ENCODE measurements around the gene SF3A2.
"Not testable (repeated sequence)": the region's sequence is repeated elsewhere in the genome, so short reads cannot be mapped to it uniquely, and the experiment has no call there.

The SF3A2 gene

DNA sequence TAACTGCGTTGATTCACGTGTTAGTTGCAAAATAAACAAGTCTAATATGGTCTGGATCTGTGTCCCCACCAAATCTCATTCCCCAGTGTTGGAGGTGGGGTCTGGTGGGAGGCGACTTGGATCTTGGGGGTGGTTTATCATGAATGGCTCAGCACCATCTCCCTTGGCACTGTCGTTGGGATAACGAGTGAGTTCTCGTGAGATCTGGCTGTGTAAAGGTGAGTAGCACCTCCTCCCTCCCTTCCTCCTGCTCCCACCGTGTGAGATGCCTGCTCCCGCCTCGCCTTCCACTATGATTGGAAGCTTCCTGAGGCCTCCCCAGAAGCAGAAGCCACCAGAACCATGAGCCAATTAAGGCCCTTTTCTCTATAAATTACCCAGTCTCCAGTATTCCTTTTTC, 40.5 kb downstream of the SF3A2 start:
- no peak for DNase-seq

GRCh38 chr19:2278459-2279158, 42.0 kb downstream of the SF3A2 start:
- no peak for DNase-seq

- no peak for DNase-seq
Measured at GRCh38 chr19:2280633-2281264, 44.1 kb downstream of the SF3A2 start.

DNA sequence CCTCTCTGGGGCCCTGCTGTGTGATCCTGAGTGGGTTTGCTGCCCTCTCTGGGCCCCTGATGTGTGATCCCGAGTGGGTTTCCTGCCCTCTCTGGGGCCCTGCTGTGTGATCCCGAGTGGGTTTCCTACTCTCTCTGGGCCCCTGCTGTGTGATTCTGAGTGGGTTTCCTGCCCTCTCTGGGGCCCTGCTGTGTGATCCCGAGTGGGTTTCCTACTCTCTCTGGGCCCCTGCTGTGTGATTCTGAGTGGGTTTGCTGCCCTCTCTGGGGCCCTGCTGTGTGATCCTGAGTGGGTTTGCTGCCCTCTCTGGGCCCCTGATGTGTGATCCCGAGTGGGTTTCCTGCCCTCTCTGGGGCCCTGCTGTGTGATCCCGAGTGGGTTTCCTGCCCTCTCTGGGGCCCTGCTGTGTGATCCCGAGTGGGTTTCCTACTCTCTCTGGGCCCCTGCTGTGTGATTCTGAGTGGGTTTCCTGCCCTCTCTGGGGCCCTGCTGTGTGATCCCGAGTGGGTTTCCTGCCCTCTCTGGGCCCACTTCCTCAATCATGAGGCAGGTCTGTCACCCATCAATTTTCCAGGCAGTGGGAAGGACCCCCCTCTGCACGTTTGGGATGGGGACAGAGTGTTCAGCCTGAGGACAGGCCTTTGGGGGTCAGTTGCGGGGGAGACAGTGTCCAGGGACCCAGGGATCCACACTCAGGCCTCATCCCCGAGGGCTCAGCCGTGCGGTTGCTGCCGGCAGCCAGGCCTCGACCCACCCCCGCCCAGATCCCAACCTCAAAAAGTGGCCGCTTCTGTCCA, 44.8 kb downstream of the SF3A2 start:
- DNase-seq = not testable (repeated sequence)

DNA sequence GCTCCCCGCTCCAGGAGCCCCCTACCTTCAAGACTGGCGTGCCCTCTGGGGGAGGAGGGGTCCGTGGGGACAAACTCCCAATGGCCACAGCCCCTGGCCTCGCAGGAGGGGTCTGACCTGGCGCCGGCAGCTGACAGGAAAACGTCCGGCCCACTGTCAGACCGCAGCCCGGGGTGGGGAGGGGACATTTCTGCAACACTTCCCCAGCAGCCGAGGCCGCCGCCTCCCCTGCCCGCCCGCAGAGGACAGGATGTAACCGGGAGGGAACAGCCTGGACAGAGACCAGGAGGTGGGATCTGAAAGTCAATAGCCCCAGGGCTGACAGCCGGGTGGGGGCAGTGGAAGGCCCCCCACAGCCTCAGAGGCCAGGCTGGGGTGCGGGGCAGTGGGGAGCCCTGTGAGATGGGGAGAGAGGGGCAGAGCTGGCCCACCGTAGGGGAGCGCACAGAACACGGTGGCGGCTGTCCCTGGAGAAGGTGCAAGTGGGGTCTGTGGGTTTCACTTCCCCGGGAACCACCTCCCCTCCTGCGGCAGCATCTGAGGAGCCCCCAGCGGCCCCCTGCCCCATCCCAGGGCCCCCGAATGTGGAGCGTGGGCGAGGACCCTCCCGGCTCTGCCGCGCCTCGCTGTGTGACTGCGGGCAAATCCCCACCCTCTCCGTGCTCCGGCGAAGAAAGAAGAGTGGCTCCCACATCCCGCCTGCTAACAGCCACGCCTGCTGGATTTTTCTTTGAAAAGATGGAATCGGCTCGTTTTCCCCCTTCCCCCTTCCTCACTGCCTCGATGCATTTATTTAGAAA, 45.6 kb downstream of the SF3A2 start, which contains the start of gene PEAK3:
TSS of gene PEAK3 (minus strand) at position 114 of the 800 bp plus-strand sequence. CDS start 1,244 bp downstream, outside the sequence.
- DNase-seq = peak; percentile 40

GRCh38 chr19:2282862-2283237, 46.2 kb downstream of the SF3A2 start:
- DNase-seq = no peak

GRCh38 chr19:2283835-2284507, 47.3 kb downstream of the SF3A2 start:
- DNase-seq = no peak

- DNase-seq = no peak
Measured at GRCh38 chr19:2286402-2287140, 49.9 kb downstream of the SF3A2 start.

DNA sequence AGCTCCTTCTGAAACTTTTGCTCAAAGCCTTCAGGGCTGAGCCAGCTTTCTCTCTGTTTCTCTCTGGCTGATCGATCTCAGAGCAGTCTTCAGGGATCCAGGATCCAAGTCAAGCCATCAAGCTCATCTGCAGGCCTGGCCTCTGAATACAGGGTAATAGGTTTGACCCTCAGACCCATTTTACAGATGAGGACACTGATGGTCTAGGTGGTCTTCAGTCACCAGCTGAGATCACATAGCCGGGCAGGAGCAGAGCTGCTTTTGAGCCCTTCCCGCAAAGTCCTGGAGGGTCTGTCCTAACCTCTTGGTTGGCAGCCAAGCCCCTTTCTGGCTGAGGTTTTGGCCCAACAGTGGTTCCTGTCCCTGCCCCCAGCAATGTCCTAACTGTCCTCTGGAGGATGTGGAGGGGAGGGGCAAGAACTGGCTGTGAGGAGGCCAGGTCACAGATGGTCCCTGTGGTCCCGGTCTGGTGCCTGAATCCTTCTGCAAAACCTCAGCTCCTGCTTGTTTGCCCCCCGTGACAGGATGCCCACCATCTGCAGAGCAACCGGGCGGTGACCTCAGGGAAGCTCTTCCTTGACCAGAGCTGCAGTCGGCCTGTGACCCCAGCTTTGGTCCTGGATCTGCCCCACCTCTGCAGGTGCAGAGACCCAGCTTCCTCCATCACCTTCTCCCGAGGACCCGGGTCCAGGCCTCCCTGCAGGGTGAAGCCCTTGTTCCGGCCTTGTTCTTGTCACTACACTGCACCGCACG, 51.1 kb downstream of the SF3A2 start:
- DNase-seq = no peak

DNA sequence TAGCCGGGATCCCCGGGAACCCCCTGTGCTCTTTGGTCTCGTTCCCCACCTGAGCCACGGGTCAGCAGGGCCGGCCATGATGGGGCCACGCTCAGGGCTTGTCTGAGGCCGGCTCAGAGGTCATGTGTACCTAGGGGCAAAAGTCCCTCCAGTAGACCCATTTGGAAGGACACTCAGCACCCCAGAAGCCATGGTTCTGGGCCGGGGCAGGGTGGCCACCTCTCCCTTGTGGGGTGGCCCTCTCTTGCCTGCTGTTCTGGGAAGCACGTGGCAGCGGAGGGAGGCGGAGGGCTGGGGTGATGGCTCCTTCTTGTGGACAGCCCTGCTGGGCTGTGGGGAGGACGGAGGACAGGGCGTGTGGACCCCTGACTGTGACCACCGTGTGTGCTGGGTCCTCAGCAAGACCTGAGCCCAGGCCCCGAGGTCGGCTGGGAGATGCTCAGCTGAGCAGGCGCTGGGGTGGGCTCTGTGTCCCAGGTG, 51.8 kb downstream of the SF3A2 start:
- DNase-seq = no peak

GRCh38 chr19:2288818-2289713, 52.4 kb downstream of the SF3A2 start:
- peak; percentile 72 for DNase-seq

GRCh38 chr19:2289714-2290435, 53.3 kb downstream of the SF3A2 start:
- peak; percentile 90 for DNase-seq

- peak; percentile 82 for DNase-seq
Measured at GRCh38 chr19:2290441-2291184, 54.0 kb downstream of the SF3A2 start.

DNA sequence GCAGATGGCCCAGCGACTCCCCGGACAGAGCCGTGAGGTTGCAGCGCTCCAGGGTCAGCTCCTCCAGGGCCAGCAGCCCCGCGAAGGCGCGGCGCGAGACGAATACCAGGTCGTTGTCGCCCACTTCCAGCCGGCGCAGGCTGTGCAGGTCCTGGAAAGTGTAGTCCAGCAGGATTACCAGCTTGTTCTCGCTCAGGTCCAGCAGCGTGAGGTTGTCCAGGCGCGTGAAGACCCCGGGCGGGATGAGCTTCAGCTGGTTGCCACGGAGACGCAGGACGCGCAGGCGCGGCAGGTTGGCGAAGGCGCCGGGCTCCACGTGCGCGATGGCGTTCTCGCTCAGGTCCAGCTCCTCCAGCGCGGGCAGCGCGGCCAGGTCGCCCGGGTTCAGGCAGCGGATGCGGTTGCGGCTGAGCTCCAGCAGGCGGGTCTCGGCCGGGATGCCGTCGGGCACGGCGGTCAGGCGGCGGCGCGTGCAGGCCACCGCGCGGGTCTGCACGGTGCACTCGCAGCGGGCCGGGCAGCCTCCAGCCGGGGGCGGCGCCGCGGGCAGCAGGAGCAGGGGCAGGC, 54.6 kb downstream of the SF3A2 start:
- DNase-seq = no peak

DNA sequence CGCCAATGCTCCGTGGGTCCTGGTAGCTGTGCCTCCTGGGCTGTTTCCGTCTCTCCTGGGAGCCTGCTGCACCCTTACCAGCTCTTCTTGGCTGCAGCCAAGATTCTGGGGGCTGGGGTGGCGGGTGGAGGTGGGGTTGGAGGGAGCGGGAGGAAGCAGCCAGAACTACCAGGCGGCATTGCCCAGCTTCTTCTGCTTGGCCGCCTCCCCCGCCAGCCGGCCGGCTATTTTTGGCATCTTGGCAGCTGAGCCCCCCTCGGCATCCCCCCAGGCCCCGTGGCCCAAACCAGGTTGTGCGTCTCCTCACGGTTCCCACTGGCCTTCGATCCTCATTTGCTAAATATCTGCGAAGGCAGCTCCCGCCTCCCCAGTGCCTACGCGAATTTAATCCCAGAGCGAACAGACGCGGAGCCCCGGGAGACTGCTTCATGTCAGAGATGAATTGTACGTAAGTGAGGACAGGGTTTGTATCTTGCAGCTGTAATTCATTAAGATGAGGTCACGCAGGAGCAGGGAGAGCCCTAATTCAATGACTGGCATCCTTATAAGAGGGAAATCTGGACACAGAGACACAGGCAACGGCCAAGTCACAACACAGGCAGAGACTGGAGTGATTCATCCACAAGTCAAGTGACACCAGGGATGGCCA, 58.2 kb downstream of the SF3A2 start:
- no peak for DNase-seq

- DNase-seq = no peak
Measured at GRCh38 chr19:2296141-2296540, 59.5 kb downstream of the SF3A2 start.
